T-helper 17 cell (primary cell): ENCODE measurements around the gene DAAM2. TPM values are rescaled to one million over a fixed set of nuclear protein-coding genes. Genes with fewer than 3 reads are reported as not detected.

Source experiments
- ATAC-seq: fragments of 150-1000 bp; cut with Tn5 transposase; 2 replicates; pipeline ENCODE4 v1.10.0; 2021; ENCODE audit warnings: mild to moderate bottlenecking, moderate library complexity
- DNase-seq, 3 donors: peaks; one replicate each; pipeline versions ENCODE4 v3.0.0 to v3.0.0-alpha.2; 2020 to 2021
- H3K9me3 ChIP-seq: one replicate; pipeline ENCODE4 v1.7.0; 2013; ENCODE audit warnings: low read length, mild to moderate bottlenecking; ENCODE audit not compliant: control insufficient read depth, poor library complexity, severe bottlenecking
- H3K27ac Mint-ChIP-seq: one replicate; pipeline ENCODE4 v1.8.0; 2022; ENCODE audit warnings: mild to moderate bottlenecking, moderate library complexity, mixed read lengths
- H3K27me3 Mint-ChIP-seq: one replicate; pipeline ENCODE4 v1.8.0; 2022; ENCODE audit warnings: mixed read lengths
- H3K36me3 Mint-ChIP-seq: one replicate; pipeline ENCODE4 v1.8.0; 2022; ENCODE audit warnings: low read depth, mixed read lengths
- H3K4me1 Mint-ChIP-seq: one replicate; pipeline ENCODE4 v1.8.0; 2022; ENCODE audit warnings: mild to moderate bottlenecking, mixed read lengths
- H3K4me3 Mint-ChIP-seq: one replicate; pipeline ENCODE4 v1.8.0; 2022; ENCODE audit warnings: mild to moderate bottlenecking, moderate library complexity, mixed read lengths
- total RNA-seq, 4 donors: library from RNA in 2 of 4; stranded (reverse) in 2 of 4; gene quantifications; one replicate each; pipeline ENCODE4 v1.2.3 and lab custom pipeline; 2022 to 2026

DAAM2 gene
- total RNA-seq, 2 donors from 2014 or later: not detected

GRCh38 chr6:39815356-39815755, 23.2 kb downstream of the DAAM2 start:
- H3K4me3 Mint-ChIP-seq: no peak overlapping the region
- ATAC-seq (no peak), DNase-seq (no peak)
- no peak overlapping the region for H3K27ac Mint-ChIP-seq
- no peaks in the 10 kb centered on the region for H3K4me1 Mint-ChIP-seq
- H3K9me3 ChIP-seq: no peaks in the 10 kb centered on the region
- H3K36me3 Mint-ChIP-seq: no peaks in the 10 kb centered on the region
- peaks cover 21% of the 10 kb centered on the region for H3K27me3 Mint-ChIP-seq

DNA sequence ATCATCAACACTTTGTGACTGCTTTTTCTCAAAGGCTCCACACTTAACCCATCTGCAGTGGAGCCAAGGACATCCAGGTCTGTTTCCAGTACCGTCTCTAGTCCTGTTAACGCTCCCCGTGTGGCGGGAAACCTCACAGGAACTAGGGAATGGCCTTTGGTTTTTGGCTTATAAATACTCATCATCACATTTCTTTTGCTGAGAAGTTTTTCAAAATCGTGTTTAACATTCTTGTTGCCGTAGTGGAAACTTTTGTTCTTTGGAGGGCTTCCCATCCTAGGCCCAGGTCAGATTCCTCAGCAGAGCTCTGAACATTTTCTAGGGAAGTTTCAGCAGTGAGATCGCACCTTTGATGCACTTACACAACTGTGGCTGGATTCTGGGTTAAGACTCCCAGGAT, 24.6 kb downstream of the DAAM2 start:
- DNase-seq: no peak
- ATAC-seq: no peak
- Mint-ChIP-seq H3K27ac (no peak overlapping the region), H3K27me3 (peaks cover 23% of the 10 kb centered on the region), H3K4me3 (no peak overlapping the region), H3K36me3 (no peaks in the 10 kb centered on the region), H3K4me1 (no peaks in the 10 kb centered on the region)
- H3K9me3 ChIP-seq: no peaks in the 10 kb centered on the region

DNA sequence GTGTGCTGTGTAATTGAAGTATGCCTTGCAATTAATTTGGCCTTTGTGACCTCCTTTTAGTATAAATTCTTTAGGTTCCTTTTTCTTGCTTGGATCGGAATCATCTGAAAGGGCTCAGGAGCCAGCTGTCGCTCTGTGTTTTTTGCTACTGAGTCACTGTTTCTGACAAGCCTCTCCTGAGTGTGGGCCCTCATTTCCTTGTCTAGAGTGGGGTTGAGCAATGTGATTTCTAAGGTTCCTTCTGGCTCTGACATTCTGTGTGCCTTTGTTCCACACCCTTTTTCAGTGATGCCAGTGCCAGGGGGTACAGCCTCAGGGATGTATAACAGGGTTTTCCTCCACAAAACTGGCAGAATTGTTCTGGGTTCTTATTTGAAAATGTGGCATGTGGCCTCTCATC, 26.5 kb downstream of the DAAM2 start:
- no peak for DNase-seq
- Mint-ChIP-seq H3K27me3 (peaks cover 17% of the 10 kb centered on the region), H3K4me1 (no peaks in the 10 kb centered on the region), H3K27ac (no peak overlapping the region), H3K4me3 (no peak overlapping the region), H3K36me3 (no peaks in the 10 kb centered on the region)
- no peak for ATAC-seq
- H3K9me3 ChIP-seq: no peaks in the 10 kb centered on the region

DNA sequence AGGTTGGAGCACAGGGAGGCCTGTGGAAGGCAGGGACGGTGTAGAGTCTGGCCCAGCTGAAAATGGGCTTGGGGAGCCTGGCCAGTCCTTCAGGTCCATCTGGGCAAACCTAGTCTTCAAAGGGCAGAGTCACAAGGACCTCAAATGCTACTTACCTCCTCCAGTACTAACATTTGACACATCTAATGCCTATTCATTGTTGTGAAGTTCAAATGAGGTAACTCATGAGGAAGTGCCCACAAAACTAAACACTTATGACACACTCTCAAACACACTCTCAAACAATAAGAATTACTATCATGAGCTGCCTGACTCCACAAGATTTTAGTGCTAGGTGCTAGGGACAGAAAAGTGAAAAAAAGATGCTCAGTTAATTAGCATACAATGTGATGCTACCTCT, 27.1 kb downstream of the DAAM2 start:
- no peaks in the 10 kb centered on the region for H3K4me1 Mint-ChIP-seq
- H3K27me3 Mint-ChIP-seq: peaks cover 21% of the 10 kb centered on the region
- no peak overlapping the region for H3K4me3 Mint-ChIP-seq
- ATAC-seq (no peak), DNase-seq (no peak)
- no peak overlapping the region for H3K27ac Mint-ChIP-seq
- no peaks in the 10 kb centered on the region for H3K9me3 ChIP-seq
- no peaks in the 10 kb centered on the region for H3K36me3 Mint-ChIP-seq

DNA sequence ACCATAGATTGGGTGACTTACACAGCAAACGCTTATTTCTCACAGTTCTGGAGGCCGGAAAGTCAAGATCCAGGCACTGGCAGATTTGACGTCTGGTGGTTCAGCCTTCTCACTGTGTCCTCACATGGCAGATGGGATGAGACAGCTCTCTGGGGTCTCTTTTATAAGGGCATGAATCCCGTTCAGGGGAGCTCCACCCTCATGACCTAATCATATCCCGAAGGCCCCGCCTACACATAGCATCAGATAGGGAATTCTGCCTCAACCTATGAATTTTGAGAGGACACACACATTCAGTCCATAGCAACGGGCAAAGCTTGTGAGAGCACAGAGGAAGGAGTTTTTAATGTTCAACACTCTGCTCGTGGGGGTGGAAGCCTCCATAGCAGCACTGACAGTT, 27.5 kb downstream of the DAAM2 start:
- Mint-ChIP-seq H3K36me3 (no peaks in the 10 kb centered on the region), H3K27me3 (peaks cover 21% of the 10 kb centered on the region), H3K4me3 (no peak overlapping the region), H3K27ac (no peak overlapping the region), H3K4me1 (no peaks in the 10 kb centered on the region)
- no peak for DNase-seq
- no peaks in the 10 kb centered on the region for H3K9me3 ChIP-seq
- no peak for ATAC-seq

DNA sequence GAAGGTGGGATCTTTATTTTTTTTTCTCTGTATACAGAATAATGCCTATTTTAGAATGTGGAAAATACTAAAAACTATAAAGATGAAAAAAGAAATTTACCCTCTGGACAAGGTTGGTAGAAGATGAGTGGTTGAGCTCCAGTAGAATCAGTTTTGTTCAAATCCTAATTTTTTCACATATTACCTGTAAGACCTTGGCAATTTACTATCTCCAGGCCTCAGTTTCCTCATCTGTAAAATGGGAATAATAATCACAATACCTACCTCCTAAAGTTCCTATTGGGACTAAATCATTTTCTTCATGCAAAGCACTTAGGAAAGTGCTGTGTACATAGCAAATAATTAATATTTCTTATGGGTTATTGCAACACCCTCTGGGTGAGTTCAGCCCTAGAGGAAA, 28.4 kb downstream of the DAAM2 start:
- no peaks in the 10 kb centered on the region for H3K9me3 ChIP-seq

GRCh38 chr6:39821046-39821740, 29.0 kb downstream of the DAAM2 start:
- Mint-ChIP-seq H3K4me3 (no peak overlapping the region), H3K27me3 (peaks cover 14% of the 10 kb centered on the region)
- ATAC-seq: no peak

More for the DNA sequence above, 28.4 kb downstream of the DAAM2 start:
- no peak for ATAC-seq
- peaks cover 20% of the 10 kb centered on the region for H3K27me3 Mint-ChIP-seq
- H3K4me1 Mint-ChIP-seq: no peaks in the 10 kb centered on the region
- H3K36me3 Mint-ChIP-seq: no peaks in the 10 kb centered on the region
- no peak overlapping the region for H3K4me3 Mint-ChIP-seq
- no peak for DNase-seq
- H3K27ac Mint-ChIP-seq: no peak overlapping the region

DNA sequence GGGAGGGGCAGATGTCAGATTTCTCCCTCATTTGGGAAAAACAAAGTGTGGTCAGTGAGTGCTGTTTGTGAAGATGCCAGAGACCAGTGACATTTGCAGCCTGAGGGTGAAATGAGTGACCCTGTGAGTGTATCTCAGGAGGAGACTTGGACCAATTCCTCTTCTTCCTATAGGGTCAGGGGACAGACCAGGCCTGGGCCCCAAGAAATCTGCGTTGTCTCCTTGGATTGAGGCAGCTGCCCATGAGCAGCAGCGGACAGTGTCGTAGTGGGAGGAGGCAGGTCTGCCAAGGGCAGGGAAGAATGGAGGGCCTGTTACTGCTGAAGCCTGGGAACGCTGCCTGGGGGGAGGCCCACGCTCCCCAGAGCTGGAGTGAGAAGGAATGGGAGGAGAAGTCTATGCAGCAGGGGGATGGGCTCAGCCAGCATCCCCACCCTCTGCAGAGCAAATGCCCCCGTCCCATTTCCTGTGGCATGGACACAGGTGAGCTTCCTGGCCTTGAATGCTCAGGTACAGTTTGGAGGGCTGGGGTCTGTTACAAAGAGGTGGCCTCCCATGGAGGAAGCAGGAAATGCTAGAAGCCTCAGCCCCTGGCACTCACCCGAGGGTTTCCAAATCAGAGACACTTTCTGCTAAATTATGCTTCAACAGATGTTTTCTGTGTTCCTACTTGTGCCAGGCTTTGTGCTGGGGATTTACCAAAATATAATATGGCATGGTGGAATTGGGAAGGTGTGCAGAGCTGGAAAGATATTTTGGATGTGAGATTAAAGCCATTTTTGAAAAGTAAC, 29.8 kb downstream of the DAAM2 start:
- Mint-ChIP-seq H3K4me3 (no peak overlapping the region), H3K36me3 (no peaks in the 10 kb centered on the region), H3K27me3 (peaks cover 20% of the 10 kb centered on the region), H3K4me1 (no peaks in the 10 kb centered on the region), H3K27ac (no peak overlapping the region)
- no peak for ATAC-seq
- no peak for DNase-seq
- no peaks in the 10 kb centered on the region for H3K9me3 ChIP-seq

More at GRCh38 chr6:39821046-39821740, 29.0 kb downstream of the DAAM2 start:
- Mint-ChIP-seq H3K27ac (no peak overlapping the region), H3K4me1 (no peaks in the 10 kb centered on the region), H3K36me3 (no peaks in the 10 kb centered on the region)
- DNase-seq: no peak
- no peaks in the 10 kb centered on the region for H3K9me3 ChIP-seq

- Mint-ChIP-seq H3K4me3 (no peak overlapping the region), H3K27me3 (peaks cover 28% of the 10 kb centered on the region), H3K27ac (no peak overlapping the region), H3K4me1 (peaks cover 2% of the 10 kb centered on the region), H3K36me3 (no peaks in the 10 kb centered on the region)
- H3K9me3 ChIP-seq: no peaks in the 10 kb centered on the region
- ATAC-seq (no peak), DNase-seq (no peak)
These were observed 31.0 kb downstream of the DAAM2 start for GRCh38 chr6:39822846-39823815.

DNA sequence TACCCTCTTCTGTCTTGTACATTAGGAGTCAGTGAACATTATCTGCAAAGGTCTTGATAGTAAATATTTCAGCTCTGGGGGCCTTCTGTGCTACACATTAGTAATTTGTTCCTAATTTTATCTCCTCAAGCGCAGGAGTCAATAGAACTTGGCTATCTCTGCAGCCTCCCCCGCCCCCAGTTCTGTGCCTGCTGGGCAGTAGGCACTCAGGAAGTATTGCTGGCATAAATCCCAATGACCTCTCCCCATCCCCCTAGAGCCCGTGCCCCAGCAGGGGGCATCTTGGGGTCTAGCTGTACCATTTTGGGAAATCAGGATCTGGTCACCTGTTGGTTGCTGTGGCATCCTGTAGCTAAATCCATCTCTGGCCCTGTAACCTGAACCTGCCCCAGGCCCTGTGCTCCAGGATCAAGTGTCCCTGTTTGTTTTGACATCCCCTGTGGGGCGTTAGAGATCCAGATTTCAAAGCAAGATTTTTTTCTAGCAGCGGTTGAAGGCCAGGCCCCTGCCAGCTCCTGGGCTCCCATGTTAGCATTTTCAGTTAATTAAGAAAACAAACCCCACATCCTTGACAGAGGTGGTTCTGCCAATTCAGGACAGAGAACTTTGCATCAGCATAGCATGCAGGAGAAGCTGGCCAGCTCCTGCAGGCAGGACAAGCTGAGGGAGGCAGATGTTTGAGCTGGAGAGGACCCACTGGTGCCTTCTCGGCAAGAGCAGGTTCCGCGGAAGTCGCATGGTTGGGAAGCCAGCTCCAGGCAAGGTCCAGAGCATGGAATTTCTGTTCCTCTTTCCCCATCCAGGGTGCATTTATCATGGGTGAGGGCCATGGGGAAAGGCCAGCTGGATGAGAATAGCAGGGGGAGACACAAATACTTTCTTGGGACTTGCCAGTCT, 32.1 kb downstream of the DAAM2 start:
- no peak overlapping the region for H3K4me3 Mint-ChIP-seq
- no peaks in the 10 kb centered on the region for H3K9me3 ChIP-seq
- H3K4me1 Mint-ChIP-seq: peaks cover 2% of the 10 kb centered on the region
- H3K36me3 Mint-ChIP-seq: no peaks in the 10 kb centered on the region
- ATAC-seq: no peak
- DNase-seq: no peak
- H3K27me3 Mint-ChIP-seq: peaks cover 28% of the 10 kb centered on the region
- no peak overlapping the region for H3K27ac Mint-ChIP-seq

GRCh38 chr6:39829331-39829730, 37.2 kb downstream of the DAAM2 start:
- DNase-seq (no peak), ATAC-seq (no peak)

GRCh38 chr6:39830444-39830843, 38.3 kb downstream of the DAAM2 start:
- Mint-ChIP-seq H3K36me3 (no peaks in the 10 kb centered on the region), H3K4me1 (peaks cover 4% of the 10 kb centered on the region), H3K4me3 (no peak overlapping the region), H3K27ac (no peak overlapping the region), H3K27me3 (peaks cover 48% of the 10 kb centered on the region)
- H3K9me3 ChIP-seq: no peaks in the 10 kb centered on the region
- ATAC-seq: no peak
- DNase-seq: no peak

More at GRCh38 chr6:39829331-39829730, 37.2 kb downstream of the DAAM2 start:
- no peaks in the 10 kb centered on the region for H3K36me3 Mint-ChIP-seq
- peaks cover 4% of the 10 kb centered on the region for H3K4me1 Mint-ChIP-seq
- H3K9me3 ChIP-seq: no peaks in the 10 kb centered on the region
- H3K27me3 Mint-ChIP-seq: peaks cover 37% of the 10 kb centered on the region
- H3K4me3 Mint-ChIP-seq: no peak overlapping the region
- no peak overlapping the region for H3K27ac Mint-ChIP-seq
